Vagina (tissue), 2 donors: ENCODE measurements around the gene SRRM3.

Experiments used
- CTCF ChIP-seq, 3 experiments: fragments of 450-650 bp in 2 of 3; fragments of 200-600 bp in 1 of 3; sonication (generic) in 1 of 3; IDR thresholded peaks; one replicate each; pipeline ENCODE4 v1.5.1; 2017 to 2019; ENCODE audit warnings: antibody characterized with exemption in 3 of 3, mild to moderate bottlenecking in 2 of 3, moderate library complexity in 2 of 3
- POLR2A ChIP-seq, 2 donors: fragments of 450-650 bp; IDR thresholded peaks; one replicate each; pipeline ENCODE4 v1.6.1; 2017; ENCODE audit warnings: antibody characterized with exemption in 2 of 2, mild to moderate bottlenecking in 2 of 2, moderate library complexity in 2 of 2
- POLR2AphosphoS5 ChIP-seq, 2 donors: sonication (generic); formaldehyde crosslinking; IDR thresholded peaks; one replicate each; pipeline ENCODE4 v1.9.0; 2017; ENCODE audit warnings: antibody characterized with exemption in 2 of 2, mild to moderate bottlenecking in 2 of 2, low read depth in 1 of 2; ENCODE audit not compliant: insufficient read depth in 1 of 2

- TF ChIP-seq CTCF (IDR thresholded peaks at IDR 0.05) (no peak), POLR2AphosphoS5 (IDR thresholded peaks at IDR 0.05; ENCODE audit: insufficient read depth in 1 of 2, low read depth in 1 of 2) (no peak), POLR2A (IDR thresholded peaks at IDR 0.05) (no peak)
Observed at GRCh38 chr7:76216381-76217082, 14.8 kb downstream of the SRRM3 start.
